ENCODE results near the gene COL23A1.

DNA sequence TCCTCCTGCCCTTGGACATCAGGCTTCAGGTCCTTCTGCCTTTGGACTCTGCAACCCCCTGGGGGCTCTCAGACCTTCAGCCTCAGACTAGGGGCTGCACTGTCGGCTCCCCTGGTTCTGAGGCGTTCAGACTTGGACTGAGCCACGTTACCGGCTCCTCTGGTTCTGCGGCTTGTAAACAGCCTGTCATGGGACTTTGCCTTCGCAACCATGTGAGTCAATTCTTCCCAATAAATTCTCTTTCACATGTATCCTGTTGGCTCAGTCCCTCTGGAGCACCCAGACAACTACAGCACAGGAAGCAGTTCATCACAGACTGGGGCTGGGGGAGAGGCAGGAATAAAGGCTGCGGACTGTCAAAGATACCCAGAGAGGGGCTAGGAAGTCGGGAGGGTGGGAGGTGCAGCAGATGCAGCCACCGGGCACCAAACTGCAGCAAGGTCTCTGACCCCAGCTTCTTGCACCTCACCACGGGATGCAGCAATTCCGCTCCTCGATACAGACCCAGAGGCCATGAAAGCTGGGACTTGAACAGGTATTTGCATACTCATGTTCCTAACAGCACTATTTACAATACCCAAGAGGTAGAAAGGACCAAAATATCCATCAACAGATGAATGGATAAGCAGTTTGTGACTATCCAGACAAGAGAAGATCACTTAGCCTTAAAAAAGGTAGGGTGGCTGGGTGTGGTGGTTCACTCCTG, 100.8 kb downstream of the COL23A1 start:
- TF ChIP-seq POLR2A (IDR thresholded peaks at IDR 0.05; ENCODE audit: low read depth) (no peak), EP300 (IDR thresholded peaks at IDR 0.05) (no peak)
